Measurements from ENCODE around the gene SPG7. TPM values are rescaled to one million over a fixed set of nuclear protein-coding genes. Genes with fewer than 3 reads are reported as not detected.
"Not testable (repeated sequence)": the region's sequence is repeated elsewhere in the genome, so short reads cannot be mapped to it uniquely, and the experiment has no call there.

SPG7 gene
- total RNA-seq, result 100 to 1,000 TPM; 214 to 333 TPM

DNA sequence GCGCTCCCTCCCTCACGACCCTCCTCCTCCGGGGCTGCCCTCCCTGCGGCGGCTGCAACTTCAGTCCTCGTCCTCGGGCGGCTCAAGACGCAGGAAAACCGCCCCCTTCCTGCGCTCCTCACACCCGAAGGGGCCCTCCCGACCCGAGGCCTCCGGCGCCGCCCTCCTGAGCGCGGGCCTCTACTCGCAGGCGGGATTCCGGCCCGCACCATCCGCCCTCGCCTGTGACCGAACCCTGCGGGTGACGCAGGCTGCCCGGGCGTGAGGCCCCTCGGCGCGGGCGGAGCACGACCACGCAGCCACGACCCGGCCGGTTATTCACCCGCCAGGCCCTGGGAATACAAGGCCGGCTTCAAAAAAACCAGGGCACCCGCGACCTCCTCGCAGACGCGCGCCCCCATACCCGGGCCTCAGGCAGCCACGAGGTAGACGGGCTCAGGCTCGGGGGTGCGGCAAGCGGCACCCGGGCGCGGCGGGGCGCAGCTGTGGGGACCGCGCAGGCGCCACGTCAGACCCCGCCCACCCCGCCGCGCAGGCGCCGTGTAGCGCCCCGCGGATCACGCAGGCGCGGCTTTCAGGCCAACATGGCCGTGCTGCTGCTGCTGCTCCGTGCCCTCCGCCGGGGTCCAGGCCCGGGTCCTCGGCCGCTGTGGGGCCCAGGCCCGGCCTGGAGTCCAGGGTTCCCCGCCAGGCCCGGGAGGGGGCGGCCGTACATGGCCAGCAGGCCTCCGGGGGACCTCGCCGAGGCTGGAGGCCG lies at the start of gene SPG7:
Gene SPG7, plus strand, starts transcription at position 570 of the 757 bp plus-strand sequence. Its CDS starts 15 bp downstream, at position 585.
- Histone ChIP-seq H3K4me3 (peak within 1 kb of the TSS; percentile 90), H3K4me1 (ENCODE audit: control insufficient read depth in 1 of 2, low read depth in 2 of 2) (peaks cover 18 to 38% of the 10 kb centered on the region in 2 donors), H3K27me3 (replicated peaks; ENCODE audit: insufficient read depth) (no peaks in the 10 kb centered on the region), H3K9me3 (no peaks in the 10 kb centered on the region), H3K36me3 (peaks cover 19% of the 10 kb centered on the region), H3K27ac (peak within 1 kb of the TSS; percentile 78 to 84)
- ATAC-seq (ENCODE audit: insufficient number of reproducible peaks, low FRiP score, low read depth) (peak; percentile 65), DNase-seq (ENCODE audit: low spot score) (no peak)
- TF ChIP-seq, protein P1, sequence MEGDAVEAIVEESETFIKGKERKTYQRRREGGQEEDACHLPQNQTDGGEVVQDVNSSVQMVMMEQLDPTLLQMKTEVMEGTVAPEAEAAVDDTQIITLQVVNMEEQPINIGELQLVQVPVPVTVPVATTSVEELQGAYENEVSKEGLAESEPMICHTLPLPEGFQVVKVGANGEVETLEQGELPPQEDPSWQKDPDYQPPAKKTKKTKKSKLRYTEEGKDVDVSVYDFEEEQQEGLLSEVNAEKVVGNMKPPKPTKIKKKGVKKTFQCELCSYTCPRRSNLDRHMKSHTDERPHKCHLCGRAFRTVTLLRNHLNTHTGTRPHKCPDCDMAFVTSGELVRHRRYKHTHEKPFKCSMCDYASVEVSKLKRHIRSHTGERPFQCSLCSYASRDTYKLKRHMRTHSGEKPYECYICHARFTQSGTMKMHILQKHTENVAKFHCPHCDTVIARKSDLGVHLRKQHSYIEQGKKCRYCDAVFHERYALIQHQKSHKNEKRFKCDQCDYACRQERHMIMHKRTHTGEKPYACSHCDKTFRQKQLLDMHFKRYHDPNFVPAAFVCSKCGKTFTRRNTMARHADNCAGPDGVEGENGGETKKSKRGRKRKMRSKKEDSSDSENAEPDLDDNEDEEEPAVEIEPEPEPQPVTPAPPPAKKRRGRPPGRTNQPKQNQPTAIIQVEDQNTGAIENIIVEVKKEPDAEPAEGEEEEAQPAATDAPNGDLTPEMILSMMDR (IDR thresholded peaks at IDR 0.05), result no peak

- no peak overlapping the region for H3K4me3 ChIP-seq
- peaks cover 18 to 39% of the 10 kb centered on the region in 2 donors for H3K4me1 ChIP-seq (ENCODE audit: control insufficient read depth in 1 of 2, low read depth in 2 of 2)
- ATAC-seq (ENCODE audit: insufficient number of reproducible peaks, low FRiP score, low read depth), result no peak
- no peaks in the 10 kb centered on the region for H3K36me3 ChIP-seq
- no peak overlapping the region for H3K27ac ChIP-seq
- no peak for DNase-seq (ENCODE audit: low spot score)
- no peaks in the 10 kb centered on the region for H3K9me3 ChIP-seq
- TF ChIP-seq, protein P1 (IDR thresholded peaks at IDR 0.05), result no peak
- H3K27me3 ChIP-seq (replicated peaks; ENCODE audit: insufficient read depth), result no peaks in the 10 kb centered on the region
Measured at GRCh38 chr16:89458551-89458950, 49.7 kb upstream of the SPG7 start.

DNA sequence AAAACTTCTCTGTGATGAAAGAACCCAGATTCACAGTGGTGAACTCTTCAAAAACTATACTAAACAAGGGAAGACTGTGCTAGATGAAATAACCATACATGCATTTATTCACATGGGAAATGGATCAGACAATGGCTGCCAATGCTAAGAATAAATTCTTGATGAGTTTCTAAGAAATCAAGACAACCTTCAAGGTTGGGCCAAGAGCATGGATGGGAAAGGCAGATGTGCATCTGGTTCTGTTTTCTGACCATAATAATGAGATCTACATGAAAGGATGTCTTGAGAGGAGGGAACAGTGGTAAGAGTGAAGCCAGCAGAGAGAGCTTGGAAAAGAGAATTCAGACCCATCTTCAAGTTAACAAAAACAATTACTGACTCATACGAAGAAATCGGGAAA lies 49.2 kb upstream of the SPG7 start:
- no peaks in the 10 kb centered on the region for H3K36me3 ChIP-seq
- TF ChIP-seq, protein P1 (IDR thresholded peaks at IDR 0.05), result no peak
- H3K4me1 ChIP-seq (ENCODE audit: control insufficient read depth in 1 of 2, low read depth in 2 of 2), result peaks cover 14 to 35% of the 10 kb centered on the region in 2 donors
- no peak overlapping the region for H3K4me3 ChIP-seq
- no peak for DNase-seq (ENCODE audit: low spot score)
- H3K27ac ChIP-seq, result no peak overlapping the region
- no peak for ATAC-seq (ENCODE audit: insufficient number of reproducible peaks, low FRiP score, low read depth)
- H3K27me3 ChIP-seq (replicated peaks; ENCODE audit: insufficient read depth), result no peaks in the 10 kb centered on the region
- H3K9me3 ChIP-seq, result no peaks in the 10 kb centered on the region

DNA sequence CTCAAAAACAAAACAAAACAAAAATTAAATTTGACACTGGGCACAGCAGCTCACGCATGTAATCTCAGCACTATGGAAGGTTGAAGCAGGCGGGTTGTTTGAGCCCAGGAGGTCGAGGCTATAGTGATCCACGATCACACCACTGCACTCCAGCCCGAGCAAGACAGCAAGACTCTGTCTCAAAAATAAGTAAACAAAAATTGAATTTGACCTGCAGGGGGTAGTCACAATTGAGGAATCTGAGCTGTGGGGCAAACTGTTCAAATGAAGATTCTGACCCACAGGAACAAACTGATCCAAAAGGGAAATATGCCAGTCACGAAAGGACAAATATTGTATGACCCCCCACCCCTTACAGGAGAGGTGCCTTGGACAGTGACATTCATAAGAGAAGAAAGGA lies 47.6 kb upstream of the SPG7 start:
- Histone ChIP-seq H3K27ac (no peak overlapping the region), H3K4me1 (ENCODE audit: control insufficient read depth in 1 of 2, low read depth in 2 of 2) (peaks cover 12 to 30% of the 10 kb centered on the region in 2 donors), H3K36me3 (no peaks in the 10 kb centered on the region), H3K27me3 (replicated peaks; ENCODE audit: insufficient read depth) (no peaks in the 10 kb centered on the region), H3K9me3 (no peaks in the 10 kb centered on the region), H3K4me3 (no peak overlapping the region)
- TF ChIP-seq, protein P1 (IDR thresholded peaks at IDR 0.05), result no peak
- ATAC-seq (ENCODE audit: insufficient number of reproducible peaks, low FRiP score, low read depth) (no peak), DNase-seq (ENCODE audit: low spot score) (no peak)

DNA sequence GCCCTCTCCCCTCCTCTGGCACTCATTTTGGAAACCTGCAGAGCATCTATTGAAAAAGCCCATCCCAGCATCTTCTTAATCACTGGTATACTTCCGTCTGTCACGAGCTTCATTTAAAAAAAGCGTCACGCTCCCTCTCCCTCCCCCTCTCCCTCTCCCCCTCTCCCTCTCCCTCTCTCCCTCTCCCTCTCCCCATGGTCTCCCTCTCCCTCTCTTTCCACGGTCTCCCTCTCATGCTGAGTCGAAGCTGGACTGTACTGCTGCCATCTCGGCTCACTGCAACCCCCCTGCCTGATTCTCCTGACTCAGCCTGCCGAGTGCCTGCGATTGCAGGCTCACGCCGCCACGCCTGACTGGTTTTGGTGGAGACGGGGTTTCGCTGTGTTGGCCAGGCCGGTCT lies 46.3 kb upstream of the SPG7 start:
- not testable (repeated sequence) for ATAC-seq (ENCODE audit: insufficient number of reproducible peaks, low FRiP score, low read depth); H3K4me3 ChIP-seq; DNase-seq (ENCODE audit: low spot score); H3K27me3 ChIP-seq (replicated peaks; ENCODE audit: insufficient read depth); H3K27ac ChIP-seq; H3K36me3 ChIP-seq; H3K9me3 ChIP-seq
- H3K4me1 ChIP-seq (ENCODE audit: control insufficient read depth in 1 of 2, low read depth in 2 of 2), result peaks cover 12 to 28% of the 10 kb centered on the region in 2 donors

DNA sequence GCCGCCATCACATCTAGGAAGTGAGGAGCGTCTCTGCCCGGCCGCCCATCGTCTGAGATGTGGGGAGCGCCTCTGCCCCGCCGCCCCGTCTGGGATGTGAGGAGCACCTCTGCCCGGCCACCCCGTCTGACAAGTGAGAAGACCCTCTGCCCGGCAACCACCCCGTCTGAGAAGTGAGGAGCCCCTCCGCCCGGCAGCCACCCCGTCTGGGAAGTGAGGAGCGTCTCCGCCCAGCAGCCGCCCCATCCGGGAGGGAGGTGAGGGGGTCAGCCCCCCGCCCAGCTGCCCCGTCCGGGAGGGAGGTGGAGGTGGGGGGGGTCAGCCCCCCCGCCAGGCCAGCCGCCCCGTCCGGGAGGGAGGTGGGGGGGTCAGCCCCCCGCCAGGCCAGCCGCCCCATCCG lies 45.6 kb upstream of the SPG7 start:
- peaks cover 12 to 22% of the 10 kb centered on the region in 2 donors for H3K4me1 ChIP-seq (ENCODE audit: control insufficient read depth in 1 of 2, low read depth in 2 of 2)
- not testable (repeated sequence) for H3K27ac ChIP-seq

GRCh38 chr16:89463312-89463711 lies 44.9 kb upstream of the SPG7 start:
- not testable (repeated sequence) for H3K36me3 ChIP-seq; H3K4me3 ChIP-seq; ATAC-seq (ENCODE audit: insufficient number of reproducible peaks, low FRiP score, low read depth); H3K9me3 ChIP-seq; H3K27ac ChIP-seq; DNase-seq (ENCODE audit: low spot score); H3K27me3 ChIP-seq (replicated peaks; ENCODE audit: insufficient read depth)
- H3K4me1 ChIP-seq (ENCODE audit: control insufficient read depth in 1 of 2, low read depth in 2 of 2), result peaks cover 12 to 18% of the 10 kb centered on the region in 2 donors

More for the DNA sequence above, 45.6 kb upstream of the SPG7 start:
- H3K9me3 ChIP-seq; H3K36me3 ChIP-seq; H3K27me3 ChIP-seq (replicated peaks; ENCODE audit: insufficient read depth); H3K4me3 ChIP-seq; DNase-seq (ENCODE audit: low spot score); ATAC-seq (ENCODE audit: insufficient number of reproducible peaks, low FRiP score, low read depth): not testable (repeated sequence)
